HEK293 (cell line): ENCODE results near the gene LIG3.

Experiments
- CTCF ChIA-PET: fragments of 350-600 bp; formaldehyde crosslinking; extraction: SDS; loops from one replicate; lab custom pipeline; 2021; ENCODE audit warnings: antibody characterized with exemption; lab: Yijun Ruan, JAX
- POLR2A ChIA-PET: fragments of 300-600 bp; formaldehyde crosslinking; extraction: SDS; loops from one replicate; lab custom pipeline; 2020; ENCODE audit warnings: antibody characterized with exemption, inconsistent platforms; lab: Yijun Ruan, JAX
- H3K27ac ChIP-seq: fragments of 200-500 bp; sonication (Bioruptor generic); 2 replicates; pipeline ENCODE4 v1.5.1; 2014; ENCODE audit warnings: low read depth, low read length, control low read depth, inconsistent platforms; ENCODE audit errors: extremely low read depth
- H3K36me3 ChIP-seq, 2 experiments: fragments of 200-500 bp in 1 of 2; sonication (Bioruptor generic) in 1 of 2; 1 replicate in 1 of 2; 2 replicates in 1 of 2; pipeline ENCODE4 v1.5.1; 2014 to 2017; ENCODE audit warnings: inconsistent platforms in 2 of 2, low read length in 2 of 2; ENCODE audit not compliant: control insufficient read depth in 2 of 2, insufficient read depth in 1 of 2
- H3K4me1 ChIP-seq: fragments of 200-500 bp; sonication (Bioruptor generic); 2 replicates; pipeline ENCODE4 v1.5.1; 2014; ENCODE audit warnings: mild to moderate bottlenecking, low read length, inconsistent platforms; ENCODE audit not compliant: control insufficient read depth, insufficient read depth
- H3K4me3 ChIP-seq: 2 replicates; pipeline ENCODE4 v1.5.1; 2011; ENCODE audit warnings: low read depth, mild to moderate bottlenecking, control low read depth, low read length, moderate library complexity
- H3K9me3 ChIP-seq: fragments of 200-500 bp; sonication (Bioruptor generic); 2 replicates; pipeline ENCODE4 v1.5.1; 2014; ENCODE audit warnings: low read depth, low read length, inconsistent platforms; ENCODE audit not compliant: control insufficient read depth, insufficient read depth
- AEBP2 ChIP-seq: fragments of 450-650 bp; formaldehyde crosslinking; IDR thresholded peaks from 2 replicates; pipeline ENCODE4 v1.5.1; 2016; ENCODE audit warnings: missing biosample characterization, missing genetic modification characterization, borderline replicate concordance
- EGR2 ChIP-seq: fragments of 450-650 bp; formaldehyde crosslinking; IDR thresholded peaks from 2 replicates; pipeline ENCODE4 v1.5.1; 2016; ENCODE audit warnings: low read depth, missing biosample characterization, missing genetic modification characterization
- HIC1 ChIP-seq: fragments of 450-650 bp; formaldehyde crosslinking; IDR thresholded peaks from 2 replicates; pipeline ENCODE4 v1.5.1; 2016; ENCODE audit warnings: missing biosample characterization, missing genetic modification characterization
- KLF16 ChIP-seq: fragments of 450-650 bp; formaldehyde crosslinking; IDR thresholded peaks from 2 replicates; pipeline ENCODE4 v1.5.1; 2017; ENCODE audit warnings: missing biosample characterization, missing genetic modification characterization
- KLF9 ChIP-seq: fragments of 450-650 bp; formaldehyde crosslinking; IDR thresholded peaks from 2 replicates; pipeline ENCODE4 v1.5.1; 2016; ENCODE audit warnings: missing biosample characterization, missing genetic modification characterization, low read depth
- PBX3 ChIP-seq: sonication (generic); formaldehyde crosslinking; IDR thresholded peaks from 2 replicates; pipeline ENCODE4 v1.8.1; 2022; ENCODE audit warnings: mild to moderate bottlenecking, moderate library complexity, missing genetic modification reagents
- SP2 ChIP-seq: fragments of 450-650 bp; formaldehyde crosslinking; IDR thresholded peaks from 2 replicates; pipeline ENCODE4 v1.5.1; 2016; ENCODE audit warnings: missing biosample characterization, missing genetic modification characterization
- SP3 ChIP-seq: fragments of 450-650 bp; formaldehyde crosslinking; IDR thresholded peaks from 2 replicates; pipeline ENCODE4 v1.5.1; 2016; ENCODE audit warnings: missing biosample characterization, missing genetic modification characterization
- TCF7L2 ChIP-seq: IDR thresholded peaks from 2 replicates; pipeline ENCODE4 v1.6.1; 2011; ENCODE audit warnings: low read depth, mild to moderate bottlenecking, inconsistent platforms, low read length, moderate library complexity, borderline replicate concordance
- ZBTB20 ChIP-seq: fragments of 450-650 bp; formaldehyde crosslinking; IDR thresholded peaks from 2 replicates; pipeline ENCODE4 v1.5.1; 2016; ENCODE audit warnings: missing biosample characterization, missing genetic modification characterization
- ZBTB6 ChIP-seq: fragments of 450-650 bp; formaldehyde crosslinking; IDR thresholded peaks from 2 replicates; pipeline ENCODE4 v1.5.1; 2017; ENCODE audit warnings: missing biosample characterization, missing genetic modification characterization
- ZFHX2 ChIP-seq: fragments of 450-650 bp; formaldehyde crosslinking; conservative IDR thresholded peaks from 2 replicates; pipeline ENCODE4 v1.5.1; 2016; ENCODE audit warnings: missing biosample characterization, missing genetic modification characterization
- ZFP37 ChIP-seq: fragments of 450-650 bp; formaldehyde crosslinking; IDR thresholded peaks from 2 replicates; pipeline ENCODE4 v1.5.1; 2016; ENCODE audit warnings: missing biosample characterization, missing genetic modification characterization
- ZNF140 ChIP-seq: fragments of 450-650 bp; formaldehyde crosslinking; IDR thresholded peaks from 2 replicates; pipeline ENCODE4 v1.5.1; 2016; ENCODE audit warnings: missing biosample characterization, missing genetic modification characterization
- ZNF335 ChIP-seq: fragments of 450-650 bp; formaldehyde crosslinking; conservative IDR thresholded peaks from 2 replicates; pipeline ENCODE4 v1.5.1; 2016; ENCODE audit warnings: missing biosample characterization, missing genetic modification characterization
- ZNF600 ChIP-seq: fragments of 450-650 bp; formaldehyde crosslinking; IDR thresholded peaks from 2 replicates; pipeline ENCODE4 v1.5.1; 2016; ENCODE audit warnings: missing biosample characterization, missing genetic modification characterization
- ZNF629 ChIP-seq: fragments of 450-650 bp; formaldehyde crosslinking; IDR thresholded peaks from 2 replicates; pipeline ENCODE4 v1.5.1; 2017; ENCODE audit warnings: missing biosample characterization, missing genetic modification characterization
- ZNF76 ChIP-seq: fragments of 450-650 bp; formaldehyde crosslinking; IDR thresholded peaks from 2 replicates; pipeline ENCODE4; 2016; ENCODE audit warnings: low read depth, missing biosample characterization, missing genetic modification characterization, borderline replicate concordance
- TF ChIP-seq, protein P1 (sequence below): fragments of 450-650 bp; IDR thresholded peaks from 2 replicates; pipeline ENCODE4 v1.5.1; 2018; ENCODE audit warnings: missing biosample characterization, missing genetic modification characterization
- TF ChIP-seq, protein P2 (sequence below): fragments of 450-650 bp; formaldehyde crosslinking; optimal IDR thresholded peaks from 2 replicates; pipeline ENCODE3; 2016; ENCODE audit warnings: missing biosample characterization, mild to moderate bottlenecking, missing genetic modification characterization
- TF ChIP-seq, protein P3 (sequence below): fragments of 450-650 bp; formaldehyde crosslinking; conservative IDR thresholded peaks from 2 replicates; pipeline ENCODE4 v1.5.1; 2016; ENCODE audit warnings: low read depth, missing biosample characterization, missing genetic modification characterization
- TF ChIP-seq, protein P4 (sequence below): fragments of 450-650 bp; formaldehyde crosslinking; IDR thresholded peaks from 2 replicates; pipeline ENCODE4 v1.5.1; 2016; ENCODE audit warnings: missing biosample characterization, missing genetic modification characterization, low read depth

Gene LIG3

DNA sequence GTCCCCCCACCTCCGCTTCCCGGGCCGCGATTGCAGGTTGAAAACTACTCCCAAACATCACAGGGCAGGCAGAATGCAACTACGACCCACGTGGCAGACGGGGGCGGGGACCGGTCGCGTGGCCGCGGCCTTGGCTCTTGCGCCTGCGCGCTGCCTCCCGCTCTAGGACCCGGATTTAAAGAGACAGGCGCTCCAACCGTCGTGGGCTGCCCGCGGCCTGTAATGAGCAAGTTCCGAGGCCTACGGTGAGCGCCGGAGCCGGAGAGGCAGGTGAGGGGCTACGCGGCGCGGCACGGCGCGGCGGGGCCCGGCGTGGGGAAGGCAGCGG, at the start of gene LIG3:
Gene LIG3, plus strand, starts transcription at position 160 of the 328 bp plus-strand sequence. CDS start 2,494 bp downstream, outside the sequence.
- ChIA-PET POLR2A (interaction anchor here (1.1 to 1.3 kb wide), 3 partner anchors 12 to 60 kb away, joined by 3 to 5 read pairs (median 4); partner anchors contain the start of genes CCT6B and ZNF830), CTCF (interaction anchor here (0.6 to 1.1 kb wide), 4 partner anchors 11 to 783 kb away, joined by 3 to 4 read pairs (median 4); no protein-coding TSS in a partner anchor)
- no peaks in the 10 kb centered on the region for H3K9me3 ChIP-seq
- H3K27ac ChIP-seq, result peak within 1 kb of the TSS; percentile 94
- peak within 1 kb of the TSS; percentile 84 for H3K4me3 ChIP-seq
- peaks cover 10% of the 10 kb centered on the region for H3K4me1 ChIP-seq
- H3K36me3 ChIP-seq, result peaks cover 20 to 24% of the 10 kb centered on the region in 2 experiments
- TF ChIP-seq KLF16 (0 out of 2 replicates have a peak, but pooled peaks have one; percentile 16), HIC1 (no peak), ZFP37 (no peak), AEBP2 (tag by site-specific recombination) (no peak), ZNF600 (tag by site-specific recombination) (peak; percentile 70; the same call in 1 of the 2 replicates), ZNF76 (tag by site-specific recombination) (0 out of 2 replicates have a peak, but pooled peaks have one; percentile 11), KLF9 (tag by site-specific recombination) (peak; percentile 88), TCF7L2 (0 out of 2 replicates have a peak, but pooled peaks have one; percentile 6), EGR2 (peak; percentile 57), ZNF335 (tag by site-specific recombination) (peak; percentile 69), SP3 (tag by site-specific recombination) (peak; percentile 37), ZBTB20 (tag by site-specific recombination) (peak; percentile 47; the same call in 1 of the 2 replicates), ZNF629 (tag by site-specific recombination) (0 out of 2 replicates have a peak, but pooled peaks have one; percentile 20), ZNF140 (tag by site-specific recombination) (no peak), ZBTB6 (tag by site-specific recombination) (peak; percentile 78), SP2 (tag by site-specific recombination) (peak; percentile 50), ZFHX2 (tag by site-specific recombination) (peak; percentile 82), PBX3 (CRISPR knock-in tag) (no peak)
- TF ChIP-seq, protein P1, sequence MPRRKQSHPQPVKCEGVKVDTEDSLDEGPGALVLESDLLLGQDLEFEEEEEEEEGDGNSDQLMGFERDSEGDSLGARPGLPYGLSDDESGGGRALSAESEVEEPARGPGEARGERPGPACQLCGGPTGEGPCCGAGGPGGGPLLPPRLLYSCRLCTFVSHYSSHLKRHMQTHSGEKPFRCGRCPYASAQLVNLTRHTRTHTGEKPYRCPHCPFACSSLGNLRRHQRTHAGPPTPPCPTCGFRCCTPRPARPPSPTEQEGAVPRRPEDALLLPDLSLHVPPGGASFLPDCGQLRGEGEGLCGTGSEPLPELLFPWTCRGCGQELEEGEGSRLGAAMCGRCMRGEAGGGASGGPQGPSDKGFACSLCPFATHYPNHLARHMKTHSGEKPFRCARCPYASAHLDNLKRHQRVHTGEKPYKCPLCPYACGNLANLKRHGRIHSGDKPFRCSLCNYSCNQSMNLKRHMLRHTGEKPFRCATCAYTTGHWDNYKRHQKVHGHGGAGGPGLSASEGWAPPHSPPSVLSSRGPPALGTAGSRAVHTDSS (tag by site-specific recombination), result no peak
- TF ChIP-seq, protein P2, sequence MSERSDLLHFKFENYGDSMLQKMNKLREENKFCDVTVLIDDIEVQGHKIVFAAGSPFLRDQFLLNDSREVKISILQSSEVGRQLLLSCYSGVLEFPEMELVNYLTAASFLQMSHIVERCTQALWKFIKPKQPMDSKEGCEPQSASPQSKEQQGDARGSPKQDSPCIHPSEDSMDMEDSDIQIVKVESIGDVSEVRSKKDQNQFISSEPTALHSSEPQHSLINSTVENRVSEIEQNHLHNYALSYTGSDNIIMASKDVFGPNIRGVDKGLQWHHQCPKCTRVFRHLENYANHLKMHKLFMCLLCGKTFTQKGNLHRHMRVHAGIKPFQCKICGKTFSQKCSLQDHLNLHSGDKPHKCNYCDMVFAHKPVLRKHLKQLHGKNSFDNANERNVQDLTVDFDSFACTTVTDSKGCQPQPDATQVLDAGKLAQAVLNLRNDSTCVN (tag by site-specific recombination), result peak; percentile 82
- TF ChIP-seq, protein P3, sequence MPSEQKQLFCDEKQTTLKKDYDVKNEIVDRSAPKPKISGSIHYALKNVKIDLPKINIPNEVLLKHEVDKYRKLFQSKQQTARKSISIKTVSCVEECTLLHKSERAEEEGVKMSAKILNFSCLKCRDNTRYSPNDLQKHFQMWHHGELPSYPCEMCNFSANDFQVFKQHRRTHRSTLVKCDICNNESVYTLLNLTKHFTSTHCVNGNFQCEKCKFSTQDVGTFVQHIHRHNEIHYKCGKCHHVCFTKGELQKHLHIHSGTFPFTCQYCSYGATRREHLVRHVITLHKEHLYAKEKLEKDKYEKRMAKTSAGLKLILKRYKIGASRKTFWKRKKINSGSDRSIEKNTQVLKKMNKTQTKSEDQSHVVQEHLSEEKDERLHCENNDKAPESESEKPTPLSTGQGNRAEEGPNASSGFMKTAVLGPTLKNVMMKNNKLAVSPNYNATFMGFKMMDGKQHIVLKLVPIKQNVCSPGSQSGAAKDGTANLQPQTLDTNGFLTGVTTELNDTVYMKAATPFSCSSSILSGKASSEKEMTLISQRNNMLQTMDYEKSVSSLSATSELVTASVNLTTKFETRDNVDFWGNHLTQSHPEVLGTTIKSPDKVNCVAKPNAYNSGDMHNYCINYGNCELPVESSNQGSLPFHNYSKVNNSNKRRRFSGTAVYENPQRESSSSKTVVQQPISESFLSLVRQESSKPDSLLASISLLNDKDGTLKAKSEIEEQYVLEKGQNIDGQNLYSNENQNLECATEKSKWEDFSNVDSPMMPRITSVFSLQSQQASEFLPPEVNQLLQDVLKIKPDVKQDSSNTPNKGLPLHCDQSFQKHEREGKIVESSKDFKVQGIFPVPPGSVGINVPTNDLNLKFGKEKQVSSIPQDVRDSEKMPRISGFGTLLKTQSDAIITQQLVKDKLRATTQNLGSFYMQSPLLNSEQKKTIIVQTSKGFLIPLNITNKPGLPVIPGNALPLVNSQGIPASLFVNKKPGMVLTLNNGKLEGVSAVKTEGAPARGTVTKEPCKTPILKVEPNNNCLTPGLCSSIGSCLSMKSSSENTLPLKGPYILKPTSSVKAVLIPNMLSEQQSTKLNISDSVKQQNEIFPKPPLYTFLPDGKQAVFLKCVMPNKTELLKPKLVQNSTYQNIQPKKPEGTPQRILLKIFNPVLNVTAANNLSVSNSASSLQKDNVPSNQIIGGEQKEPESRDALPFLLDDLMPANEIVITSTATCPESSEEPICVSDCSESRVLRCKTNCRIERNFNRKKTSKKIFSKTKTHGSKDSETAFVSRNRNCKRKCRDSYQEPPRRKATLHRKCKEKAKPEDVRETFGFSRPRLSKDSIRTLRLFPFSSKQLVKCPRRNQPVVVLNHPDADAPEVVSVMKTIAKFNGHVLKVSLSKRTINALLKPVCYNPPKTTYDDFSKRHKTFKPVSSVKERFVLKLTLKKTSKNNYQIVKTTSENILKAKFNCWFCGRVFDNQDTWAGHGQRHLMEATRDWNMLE (tag by site-specific recombination), result no peak
- TF ChIP-seq, protein P4, sequence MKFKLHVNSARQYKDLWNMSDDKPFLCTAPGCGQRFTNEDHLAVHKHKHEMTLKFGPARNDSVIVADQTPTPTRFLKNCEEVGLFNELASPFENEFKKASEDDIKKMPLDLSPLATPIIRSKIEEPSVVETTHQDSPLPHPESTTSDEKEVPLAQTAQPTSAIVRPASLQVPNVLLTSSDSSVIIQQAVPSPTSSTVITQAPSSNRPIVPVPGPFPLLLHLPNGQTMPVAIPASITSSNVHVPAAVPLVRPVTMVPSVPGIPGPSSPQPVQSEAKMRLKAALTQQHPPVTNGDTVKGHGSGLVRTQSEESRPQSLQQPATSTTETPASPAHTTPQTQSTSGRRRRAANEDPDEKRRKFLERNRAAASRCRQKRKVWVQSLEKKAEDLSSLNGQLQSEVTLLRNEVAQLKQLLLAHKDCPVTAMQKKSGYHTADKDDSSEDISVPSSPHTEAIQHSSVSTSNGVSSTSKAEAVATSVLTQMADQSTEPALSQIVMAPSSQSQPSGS (tag by site-specific recombination), result no peak
